Large intestine (tissue), 3 donors: ENCODE data around the gene NUDT16L1. TPM values are rescaled to one million over a fixed set of nuclear protein-coding genes. Genes with fewer than 3 reads are reported as not detected.

ENCODE experiments used
- DNase-seq, 2 donors: peaks; one replicate each; pipeline versions ENCODE4 v3.0.0 to v3.0.0-alpha.2; 2013
- H3K27ac ChIP-seq: one replicate; pipeline ENCODE4 v1.5.1; 2013; ENCODE audit warnings: low read length
- H3K27me3 ChIP-seq: 2 replicates; pipeline ENCODE4 v1.6.1; 2013; ENCODE audit warnings: low read length; ENCODE audit not compliant: control insufficient read depth, insufficient read depth
- H3K36me3 ChIP-seq: 2 replicates; pipeline ENCODE4 v1.6.1; 2013; ENCODE audit warnings: low read length; ENCODE audit not compliant: control insufficient read depth, insufficient read depth
- H3K4me1 ChIP-seq: one replicate; pipeline ENCODE4 v1.6.1; 2013; ENCODE audit warnings: low read length; ENCODE audit not compliant: control insufficient read depth, insufficient read depth
- H3K4me3 ChIP-seq: one replicate; pipeline ENCODE4 v1.5.1; 2013; ENCODE audit warnings: low read length
- H3K9me3 ChIP-seq: one replicate; pipeline ENCODE4 v1.6.1; 2013; ENCODE audit warnings: mild to moderate bottlenecking, low read depth, low read length, moderate library complexity; ENCODE audit not compliant: control insufficient read depth
- WGBS: methylation state at CpG from one replicate; pipeline ENCODE4 v1.1.5; 2013; ENCODE audit warnings: low lambda C conversion rate; ENCODE audit not compliant: insufficient coverage; 5-methylcytosine and 5-hydroxymethylcytosine counted together
- polyA plus RNA-seq: library from polyadenylated mRNA; unstranded; fragments of 120-200 nt; gene quantifications from one replicate; pipeline ENCODE4 v1.2.1, GENCODE V29; 2013

Gene NUDT16L1
- polyA plus RNA-seq, 1 donor, result 42.5 TPM

GRCh38 chr16:4701791-4702465 lies 8.6 kb downstream of the NUDT16L1 start:
- Histone ChIP-seq H3K27ac (peak overlapping the region; percentile 82), H3K4me3 (no peak overlapping the region), H3K27me3 (no peaks in the 10 kb centered on the region), H3K4me1 (peaks cover 20% of the 10 kb centered on the region), H3K36me3 (peaks cover 76% of the 10 kb centered on the region), H3K9me3 (no peaks in the 10 kb centered on the region)
- peak; percentile 63 to 71 for DNase-seq
- no CpG with 5 or more reads among the region's 17 CpGs for WGBS

- peak overlapping the region; percentile 82 for H3K27ac ChIP-seq
- no peaks in the 10 kb centered on the region for H3K27me3 ChIP-seq
- H3K9me3 ChIP-seq, result no peaks in the 10 kb centered on the region
- peak in 1 of 2 donors; percentile 43 for DNase-seq
- no CpG with 5 or more reads among the region's 7 CpGs for WGBS
- H3K4me1 ChIP-seq, result peaks cover 20% of the 10 kb centered on the region
- H3K36me3 ChIP-seq, result peaks cover 73% of the 10 kb centered on the region
- H3K4me3 ChIP-seq, result no peak overlapping the region
Measured at GRCh38 chr16:4702466-4702808, 9.1 kb downstream of the NUDT16L1 start.

GRCh38 chr16:4703906-4704305 lies 10.5 kb downstream of the NUDT16L1 start:
- Histone ChIP-seq H3K36me3 (peaks cover 60% of the 10 kb centered on the region), H3K27ac (no peak overlapping the region), H3K27me3 (no peaks in the 10 kb centered on the region), H3K4me3 (no peak overlapping the region), H3K4me1 (peaks cover 20% of the 10 kb centered on the region), H3K9me3 (no peaks in the 10 kb centered on the region)
- no peak for DNase-seq
- WGBS, result no CpG with 5 or more reads among the region's 7 CpGs

GRCh38 chr16:4704491-4704890 lies 11.1 kb downstream of the NUDT16L1 start:
- Histone ChIP-seq H3K4me3 (no peak overlapping the region), H3K4me1 (peaks cover 20% of the 10 kb centered on the region), H3K27me3 (no peaks in the 10 kb centered on the region), H3K9me3 (no peaks in the 10 kb centered on the region), H3K27ac (no peak overlapping the region), H3K36me3 (peaks cover 54% of the 10 kb centered on the region)
- DNase-seq, result no peak
- WGBS, result no CpG with 5 or more reads among the region's 8 CpGs

- Histone ChIP-seq H3K4me3 (no peak overlapping the region), H3K36me3 (peaks cover 50% of the 10 kb centered on the region), H3K9me3 (no peaks in the 10 kb centered on the region), H3K27me3 (no peaks in the 10 kb centered on the region), H3K27ac (no peak overlapping the region), H3K4me1 (peaks cover 20% of the 10 kb centered on the region)
- WGBS, result no CpG with 5 or more reads among the region's 14 CpGs
- DNase-seq, result no peak
Measured at GRCh38 chr16:4704913-4705312, 11.6 kb downstream of the NUDT16L1 start.

GRCh38 chr16:4706871-4707270 lies 13.5 kb downstream of the NUDT16L1 start:
- Histone ChIP-seq H3K4me1 (peaks cover 12% of the 10 kb centered on the region), H3K27me3 (no peaks in the 10 kb centered on the region), H3K9me3 (no peaks in the 10 kb centered on the region), H3K36me3 (peaks cover 40% of the 10 kb centered on the region), H3K27ac (no peak overlapping the region), H3K4me3 (no peak overlapping the region)
- no peak for DNase-seq
- WGBS, result no CpG with 5 or more reads among the region's 7 CpGs

- no peak for DNase-seq
- H3K4me1 ChIP-seq, result no peaks in the 10 kb centered on the region
- no peaks in the 10 kb centered on the region for H3K27me3 ChIP-seq
- WGBS, result no CpG with 5 or more reads among the region's 4 CpGs
- H3K27ac ChIP-seq, result no peak overlapping the region
- H3K4me3 ChIP-seq, result no peak overlapping the region
- H3K9me3 ChIP-seq, result no peaks in the 10 kb centered on the region
- peaks cover 40% of the 10 kb centered on the region for H3K36me3 ChIP-seq
Measured at GRCh38 chr16:4709481-4709880, 16.1 kb downstream of the NUDT16L1 start.

- H3K27ac ChIP-seq, result no peak overlapping the region
- H3K9me3 ChIP-seq, result no peaks in the 10 kb centered on the region
- DNase-seq, result no peak
- H3K4me1 ChIP-seq, result no peaks in the 10 kb centered on the region
- no peak overlapping the region for H3K4me3 ChIP-seq
- peaks cover 24% of the 10 kb centered on the region for H3K36me3 ChIP-seq
- H3K27me3 ChIP-seq, result no peaks in the 10 kb centered on the region
- 100% methylated on average over 1 of the region's 18 CpGs for WGBS
Measured at GRCh38 chr16:4713663-4714501, 20.5 kb downstream of the NUDT16L1 start.

- Histone ChIP-seq H3K27me3 (no peaks in the 10 kb centered on the region), H3K4me1 (no peaks in the 10 kb centered on the region), H3K27ac (no peak overlapping the region), H3K9me3 (no peaks in the 10 kb centered on the region), H3K36me3 (peaks cover 24% of the 10 kb centered on the region), H3K4me3 (no peak overlapping the region)
- DNase-seq, result no peak
- no CpG with 5 or more reads among the region's 2 CpGs for WGBS
Measured at GRCh38 chr16:4714996-4715395, 21.6 kb downstream of the NUDT16L1 start.

GRCh38 chr16:4718466-4718865 lies 25.1 kb downstream of the NUDT16L1 start:
- Histone ChIP-seq H3K4me1 (no peaks in the 10 kb centered on the region), H3K27ac (no peak overlapping the region), H3K27me3 (no peaks in the 10 kb centered on the region), H3K36me3 (peaks cover 18% of the 10 kb centered on the region), H3K4me3 (no peak overlapping the region), H3K9me3 (no peaks in the 10 kb centered on the region)
- no peak for DNase-seq
- no CpG with 5 or more reads among the region's 5 CpGs for WGBS
